ENCODE data around the gene LIN7B. TPM values are rescaled to one million over a fixed set of nuclear protein-coding genes. Genes with fewer than 3 reads are reported as not detected.

Gene LIN7B
- total and polyA plus RNA-seq, 9 of the 15 experiments (the other 6 are each of a cell fraction or from before 2014, with no cell fraction given) = 0.89 to 15.7 (median 4.0) TPM

DNA sequence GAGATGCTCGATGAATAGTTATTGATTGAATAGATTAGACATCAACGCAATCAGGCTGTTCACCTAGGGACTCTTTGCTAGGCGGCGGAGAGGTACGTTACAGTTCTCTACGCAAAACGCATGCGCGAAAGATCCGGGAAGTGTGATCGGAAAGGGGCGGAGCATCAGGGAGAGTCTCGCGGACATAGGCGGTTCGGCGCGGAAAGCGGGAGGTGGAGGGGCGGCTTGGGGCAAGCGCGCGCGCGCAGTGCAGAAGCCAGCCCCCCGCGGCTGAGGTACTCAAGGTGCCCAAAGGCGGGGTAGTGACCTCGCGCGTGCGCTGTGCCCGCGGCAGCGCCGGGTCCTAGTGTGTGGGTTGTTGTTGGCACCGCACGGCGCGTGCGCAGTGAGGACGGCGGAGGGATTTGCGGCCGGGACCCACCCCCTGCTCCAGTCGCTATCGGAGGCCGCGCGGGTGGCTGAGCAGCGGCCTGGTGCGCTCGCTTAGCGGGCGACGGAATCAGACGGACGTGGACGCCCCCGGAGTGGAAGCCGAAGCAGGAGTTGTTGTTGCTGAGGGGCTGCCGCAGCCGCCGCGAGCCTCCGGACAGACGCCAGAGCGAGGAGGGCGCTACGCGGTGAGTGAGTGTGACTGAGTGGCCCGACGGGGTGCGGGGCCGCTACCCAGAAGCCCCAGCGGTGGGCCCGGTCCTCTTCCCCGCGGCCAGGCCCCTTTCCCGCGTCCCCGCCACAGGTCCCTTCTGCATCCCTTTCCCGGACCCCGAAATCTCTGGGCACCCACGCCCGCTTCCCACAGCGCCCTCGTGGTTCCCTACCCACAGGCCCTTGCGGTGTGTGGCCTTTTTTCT lies 28.9 kb upstream of the LIN7B start, which contains the start of gene SNRNP70 (continued):
- TF ChIP-seq YY1 (IDR thresholded peaks at IDR 0.05; ENCODE audit: borderline replicate concordance in 1 of 3, control insufficient read depth in 1 of 3, extremely low read depth in 1 of 3, insufficient read depth in 3 of 3, insufficient read length in 1 of 3, insufficient replicate concordance in 2 of 3, low read depth in 1 of 3, low read length in 2 of 3) (no peak), CBX1 (IDR thresholded peaks at IDR 0.05; ENCODE audit: low read depth) (peak; percentile 83), SMARCB1 (IDR thresholded peaks at IDR 0.05; ENCODE audit: insufficient read length, low read depth) (no peak), MNT (conservative IDR thresholded peaks at IDR 0.05) (peak; percentile 73 to 92; a peak in 3 of 4 replicates), ARID2 (IDR thresholded peaks at IDR 0.05) (no peak), NFXL1 (CRISPR knock-in tag; IDR thresholded peaks at IDR 0.05) (no peak), CHCHD3 (CRISPR knock-in tag; IDR thresholded peaks at IDR 0.05) (0 out of 2 replicates have a peak, but pooled peaks have one; percentile 75), CTBP1 (IDR thresholded peaks at IDR 0.05; ENCODE audit: borderline replicate concordance) (peak; percentile 76), SMAD4 (CRISPR knock-in tag; conservative IDR thresholded peaks at IDR 0.05) (peak; percentile 61), CSDE1 (IDR thresholded peaks at IDR 0.05) (no peak), CXXC5 (CRISPR knock-in tag; IDR thresholded peaks at IDR 0.05) (peak; percentile 89), BCL6 (CRISPR knock-in tag; IDR thresholded peaks at IDR 0.05) (no peak), RNF219 (CRISPR knock-in tag; IDR thresholded peaks at IDR 0.05) (no peak), MEF2A (IDR thresholded peaks at IDR 0.05; ENCODE audit: control insufficient read depth, low read depth, low read length) (no peak), E2F4 (CRISPR knock-in tag; IDR thresholded peaks at IDR 0.05; ENCODE audit: low read depth) (peak; percentile 19; the same call in 1 of the 2 replicates), ZNF75A (CRISPR knock-in tag; IDR thresholded peaks at IDR 0.05) (no peak), ZNF699 (CRISPR knock-in tag; IDR thresholded peaks at IDR 0.05; ENCODE audit: insufficient replicate concordance) (no peak), NR2C1 (IDR thresholded peaks at IDR 0.05) (no peak), NR2C1 (tag; IDR thresholded peaks at IDR 0.05) (peak; percentile 30; the same call in 1 of the 2 replicates), CHD4 (IDR thresholded peaks at IDR 0.05; ENCODE audit: insufficient read depth, insufficient replicate concordance, low read depth, low read length, poor library complexity, severe bottlenecking) (no peak), ZNF232 (CRISPR knock-in tag; IDR thresholded peaks at IDR 0.05) (0 out of 2 replicates have a peak, but pooled peaks have one; percentile 70), POLR2AphosphoS5 (IDR thresholded peaks at IDR 0.05; ENCODE audit: control insufficient read depth, insufficient read depth, low read depth, low read length) (peak; percentile 89), NR1H2 (CRISPR knock-in tag; IDR thresholded peaks at IDR 0.05) (no peak)
